ENCODE data around the gene RAB1A. TPM values are rescaled to one million over a fixed set of nuclear protein-coding genes. Genes with fewer than 3 reads are reported as not detected.

The RAB1A gene
- total RNA-seq, 2 experiments from 2014 or later, result 71.8 to 75.8 TPM

GRCh38 chr2:65120990-65121693 is 8.8 kb downstream of the RAB1A start:
- DNase-seq, result no peak
- Mint-ChIP-seq H3K9me3 (no peaks in the 10 kb centered on the region), H3K27me3 (no peaks in the 10 kb centered on the region), H3K36me3 (ENCODE audit: low read depth) (peaks cover 13% of the 10 kb centered on the region), H3K4me1 (ENCODE audit: low read depth) (peaks cover 49% of the 10 kb centered on the region), H3K27ac (no peak overlapping the region), H3K4me3 (no peak overlapping the region)
- no peak for TF ChIP-seq CTCF (IDR thresholded peaks at IDR 0.05)
- ATAC-seq, result no peak
- CTCF ChIA-PET, result no interaction called here
- POLR2A ChIA-PET, result interaction anchor here (0.7 kb wide), 1 partner anchor 49 kb away, joined by 3 read pairs; no protein-coding TSS in a partner anchor
- intact Hi-C loops (cut with micrococcal nuclease), result no loop called here

GRCh38 chr2:65116645-65117044 is 13.3 kb downstream of the RAB1A start:
- no peak overlapping the region for H3K4me3 Mint-ChIP-seq
- no peak for TF ChIP-seq CTCF (IDR thresholded peaks at IDR 0.05)
- ATAC-seq (no peak), DNase-seq (no peak)
- H3K4me1 Mint-ChIP-seq (ENCODE audit: low read depth), result peaks cover 49% of the 10 kb centered on the region
- ChIA-PET POLR2A (interaction anchor here (1.1 to 1.9 kb wide), 2 partner anchors 9 to 47 kb away, joined by 3 to 4 read pairs; no protein-coding TSS in a partner anchor), CTCF (interaction anchor here (3.6 kb wide), 1 partner anchor 52 kb away, joined by 9 read pairs; no protein-coding TSS in a partner anchor)
- intact Hi-C loops (cut with micrococcal nuclease), result no loop called here
- peaks cover 11% of the 10 kb centered on the region for H3K36me3 Mint-ChIP-seq (ENCODE audit: low read depth)
- no peaks in the 10 kb centered on the region for H3K27me3 Mint-ChIP-seq
- H3K27ac Mint-ChIP-seq, result no peak overlapping the region
- no peaks in the 10 kb centered on the region for H3K9me3 Mint-ChIP-seq

- POLR2A ChIA-PET, result interaction anchor here (0.6 to 1.9 kb wide), 3 partner anchors 11 to 15 kb away, joined by 3 to 9 read pairs (median 4); partner anchors contain the start of gene RAB1A
- Mint-ChIP-seq H3K27me3 (no peaks in the 10 kb centered on the region), H3K27ac (no peak overlapping the region), H3K9me3 (no peaks in the 10 kb centered on the region), H3K4me3 (no peak overlapping the region), H3K36me3 (ENCODE audit: low read depth) (peaks cover 14% of the 10 kb centered on the region), H3K4me1 (ENCODE audit: low read depth) (peaks cover 44% of the 10 kb centered on the region)
- CTCF ChIA-PET, result interaction anchor here (1.1 to 2.7 kb wide), 3 partner anchors 12 to 55 kb away, joined by 3 to 11 read pairs (median 4); no protein-coding TSS in a partner anchor
- DNase-seq (no peak), ATAC-seq (no peak)
- no peak for TF ChIP-seq CTCF (IDR thresholded peaks at IDR 0.05)
- intact Hi-C loops (cut with micrococcal nuclease), result no loop called here
Measured at GRCh38 chr2:65114921-65115320, 15.0 kb downstream of the RAB1A start.

- ChIA-PET POLR2A (interaction anchor here (0.6 to 2.6 kb wide), 3 partner anchors 9 to 80 kb away, joined by 3 to 9 read pairs (median 3); partner anchors contain the start of gene RAB1A), CTCF (interaction anchor here (0.7 to 2.7 kb wide), 3 partner anchors 12 to 56 kb away, joined by 3 to 11 read pairs (median 9); no protein-coding TSS in a partner anchor)
- Mint-ChIP-seq H3K27me3 (no peaks in the 10 kb centered on the region), H3K9me3 (no peaks in the 10 kb centered on the region), H3K4me1 (ENCODE audit: low read depth) (peaks cover 44% of the 10 kb centered on the region), H3K27ac (no peak overlapping the region), H3K36me3 (ENCODE audit: low read depth) (peaks cover 16% of the 10 kb centered on the region), H3K4me3 (no peak overlapping the region)
- ATAC-seq, result no peak
- intact Hi-C loops (cut with micrococcal nuclease), result no loop called here
- no peak for DNase-seq
- TF ChIP-seq CTCF (IDR thresholded peaks at IDR 0.05), result no peak
Measured at GRCh38 chr2:65113816-65114215, 16.1 kb downstream of the RAB1A start.

GRCh38 chr2:65113229-65113628 is 16.7 kb downstream of the RAB1A start:
- ChIA-PET POLR2A (interaction anchor here (1.1 to 2.6 kb wide), 3 partner anchors 9 to 24 kb away, joined by 3 to 9 read pairs (median 4); partner anchors contain the start of gene RAB1A), CTCF (interaction anchor here (0.7 to 2.7 kb wide), 3 partner anchors 13 to 56 kb away, joined by 3 to 11 read pairs (median 9); no protein-coding TSS in a partner anchor)
- Mint-ChIP-seq H3K9me3 (no peaks in the 10 kb centered on the region), H3K27me3 (no peaks in the 10 kb centered on the region), H3K27ac (no peak overlapping the region), H3K4me3 (no peak overlapping the region), H3K36me3 (ENCODE audit: low read depth) (peaks cover 16% of the 10 kb centered on the region), H3K4me1 (ENCODE audit: low read depth) (peaks cover 44% of the 10 kb centered on the region)
- ATAC-seq (no peak), DNase-seq (no peak)
- no peak for TF ChIP-seq CTCF (IDR thresholded peaks at IDR 0.05)
- intact Hi-C loops (cut with micrococcal nuclease), result no loop called here

Measured in activated CD8-positive, alpha-beta T cell treated with anti-CD3 and anti-CD28 coated beads for 36 hours (primary cell).